ENCODE data around the gene RNF208. TPM values are rescaled to one million over a fixed set of nuclear protein-coding genes. Genes with fewer than 3 reads are reported as not detected.

Gene RNF208
- total RNA-seq, 1 donor from 2014 or later = 31.5 TPM

GRCh38 chr9:137179761-137180160 is 42.3 kb downstream of the RNF208 start:
- Histone ChIP-seq H3K27me3 (ENCODE audit: low read depth) (no peaks in the 10 kb centered on the region), H3K27ac (replicated peaks) (no peak overlapping the region), H3K9me3 (replicated peaks) (no peaks in the 10 kb centered on the region), H3K4me1 (no peaks in the 10 kb centered on the region), H3K4me3 (no peak overlapping the region), H3K36me3 (peaks cover 60% of the 10 kb centered on the region)
- intact Hi-C loops (cut with micrococcal nuclease) = no loop called here
- no peak for TF ChIP-seq CTCF (IDR thresholded peaks at IDR 0.05; ENCODE audit: borderline replicate concordance)
- DNase-seq = no peak

- no peak overlapping the region for H3K4me3 ChIP-seq
- no peaks in the 10 kb centered on the region for H3K9me3 ChIP-seq (replicated peaks)
- no peak for TF ChIP-seq CTCF (IDR thresholded peaks at IDR 0.05; ENCODE audit: borderline replicate concordance)
- no peaks in the 10 kb centered on the region for H3K27me3 ChIP-seq (ENCODE audit: low read depth)
- DNase-seq = no peak
- H3K4me1 ChIP-seq = no peaks in the 10 kb centered on the region
- intact Hi-C loops (cut with micrococcal nuclease) = no loop called here
- H3K27ac ChIP-seq (replicated peaks) = no peak overlapping the region
- H3K36me3 ChIP-seq = peaks cover 59% of the 10 kb centered on the region
Observed at GRCh38 chr9:137178939-137179630, 43.0 kb downstream of the RNF208 start.

GRCh38 chr9:137178201-137178938 is 43.7 kb downstream of the RNF208 start:
- no peak for DNase-seq
- Histone ChIP-seq H3K36me3 (peaks cover 52% of the 10 kb centered on the region), H3K4me1 (no peaks in the 10 kb centered on the region), H3K4me3 (no peak overlapping the region), H3K27ac (replicated peaks) (no peak overlapping the region), H3K9me3 (replicated peaks) (no peaks in the 10 kb centered on the region), H3K27me3 (ENCODE audit: low read depth) (no peaks in the 10 kb centered on the region)
- intact Hi-C loops (cut with micrococcal nuclease) = no loop called here
- TF ChIP-seq CTCF (IDR thresholded peaks at IDR 0.05; ENCODE audit: borderline replicate concordance) = no peak

- Histone ChIP-seq H3K9me3 (replicated peaks) (no peaks in the 10 kb centered on the region), H3K27me3 (ENCODE audit: low read depth) (peaks cover under 1% of the 10 kb centered on the region), H3K36me3 (peaks cover 34% of the 10 kb centered on the region), H3K4me3 (no peak overlapping the region), H3K27ac (replicated peaks) (no peak overlapping the region), H3K4me1 (no peaks in the 10 kb centered on the region)
- peak; percentile 59 for TF ChIP-seq CTCF (IDR thresholded peaks at IDR 0.05; ENCODE audit: borderline replicate concordance)
- intact Hi-C loops (cut with micrococcal nuclease) = no loop called here
- DNase-seq = no peak
Observed at GRCh38 chr9:137176302-137177182, 45.5 kb downstream of the RNF208 start.

GRCh38 chr9:137175345-137175961 is 46.6 kb downstream of the RNF208 start:
- DNase-seq = no peak
- Histone ChIP-seq H3K4me1 (no peaks in the 10 kb centered on the region), H3K36me3 (peaks cover 23% of the 10 kb centered on the region), H3K4me3 (no peak overlapping the region), H3K9me3 (replicated peaks) (no peaks in the 10 kb centered on the region), H3K27ac (replicated peaks) (no peak overlapping the region), H3K27me3 (ENCODE audit: low read depth) (peaks cover 12% of the 10 kb centered on the region)
- no peak for TF ChIP-seq CTCF (IDR thresholded peaks at IDR 0.05; ENCODE audit: borderline replicate concordance)
- intact Hi-C loops (cut with micrococcal nuclease) = no loop called here
